Measurements from ENCODE around the gene LBH.

GRCh38 chr2:30300456-30301221 is 69.3 kb downstream of the LBH start:
- TF ChIP-seq, protein P1, sequence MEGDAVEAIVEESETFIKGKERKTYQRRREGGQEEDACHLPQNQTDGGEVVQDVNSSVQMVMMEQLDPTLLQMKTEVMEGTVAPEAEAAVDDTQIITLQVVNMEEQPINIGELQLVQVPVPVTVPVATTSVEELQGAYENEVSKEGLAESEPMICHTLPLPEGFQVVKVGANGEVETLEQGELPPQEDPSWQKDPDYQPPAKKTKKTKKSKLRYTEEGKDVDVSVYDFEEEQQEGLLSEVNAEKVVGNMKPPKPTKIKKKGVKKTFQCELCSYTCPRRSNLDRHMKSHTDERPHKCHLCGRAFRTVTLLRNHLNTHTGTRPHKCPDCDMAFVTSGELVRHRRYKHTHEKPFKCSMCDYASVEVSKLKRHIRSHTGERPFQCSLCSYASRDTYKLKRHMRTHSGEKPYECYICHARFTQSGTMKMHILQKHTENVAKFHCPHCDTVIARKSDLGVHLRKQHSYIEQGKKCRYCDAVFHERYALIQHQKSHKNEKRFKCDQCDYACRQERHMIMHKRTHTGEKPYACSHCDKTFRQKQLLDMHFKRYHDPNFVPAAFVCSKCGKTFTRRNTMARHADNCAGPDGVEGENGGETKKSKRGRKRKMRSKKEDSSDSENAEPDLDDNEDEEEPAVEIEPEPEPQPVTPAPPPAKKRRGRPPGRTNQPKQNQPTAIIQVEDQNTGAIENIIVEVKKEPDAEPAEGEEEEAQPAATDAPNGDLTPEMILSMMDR (IDR thresholded peaks at IDR 0.05; ENCODE audit: insufficient read depth, low read depth, low read length) = no peak
- no peak for TF ChIP-seq EZH2 (IDR thresholded peaks at IDR 0.05; ENCODE audit: insufficient read depth, low read length)
